Erythroblast (primary cell): ENCODE data around the gene PSMB5.

Experiments
- GATA1 ChIP-seq: IDR thresholded peaks from 2 replicates; pipeline ENCODE4 v1.6.1; 2011; ENCODE audit warnings: low read depth, mild to moderate bottlenecking, control low read depth, low read length, moderate library complexity
- POLR2A ChIP-seq: IDR thresholded peaks from 2 replicates; pipeline ENCODE4 v1.6.1; 2011; ENCODE audit warnings: mild to moderate bottlenecking, low read length

DNA sequence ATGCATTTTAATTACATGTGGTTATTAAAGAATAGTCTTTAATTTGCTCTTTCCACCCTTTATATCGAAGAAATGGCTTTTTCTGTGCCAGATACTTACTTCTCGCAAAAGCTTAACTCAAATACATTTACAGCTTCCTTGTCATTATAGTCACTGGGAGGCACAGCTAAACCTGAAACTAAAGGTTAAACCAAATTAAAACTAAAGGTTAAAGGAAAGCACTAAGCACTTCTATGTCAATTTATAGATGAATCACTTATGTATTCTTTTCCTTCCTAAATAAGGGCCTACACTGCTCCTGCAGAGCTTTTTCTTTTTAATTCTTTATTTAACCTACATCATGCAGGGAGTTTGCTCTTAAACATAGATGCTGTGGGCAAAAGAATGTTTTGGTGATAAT lies 33.8 kb downstream of the PSMB5 start:
- no peak for TF ChIP-seq POLR2A
- TF ChIP-seq GATA1 = no peak
